Middle frontal gyrus (tissue), 1 donor: Measurements from ENCODE around the gene SMPD3.
A peak's percentile ranks its signal among the peaks of the same experiment; 100 is the strongest.

ENCODE experiments used
- DNase-seq: peaks from one replicate; pipeline ENCODE4 v3.0.0-alpha.2; 2015; ENCODE audit warnings: low spot score; ENCODE audit errors: extremely low spot score

Gene SMPD3

DNA sequence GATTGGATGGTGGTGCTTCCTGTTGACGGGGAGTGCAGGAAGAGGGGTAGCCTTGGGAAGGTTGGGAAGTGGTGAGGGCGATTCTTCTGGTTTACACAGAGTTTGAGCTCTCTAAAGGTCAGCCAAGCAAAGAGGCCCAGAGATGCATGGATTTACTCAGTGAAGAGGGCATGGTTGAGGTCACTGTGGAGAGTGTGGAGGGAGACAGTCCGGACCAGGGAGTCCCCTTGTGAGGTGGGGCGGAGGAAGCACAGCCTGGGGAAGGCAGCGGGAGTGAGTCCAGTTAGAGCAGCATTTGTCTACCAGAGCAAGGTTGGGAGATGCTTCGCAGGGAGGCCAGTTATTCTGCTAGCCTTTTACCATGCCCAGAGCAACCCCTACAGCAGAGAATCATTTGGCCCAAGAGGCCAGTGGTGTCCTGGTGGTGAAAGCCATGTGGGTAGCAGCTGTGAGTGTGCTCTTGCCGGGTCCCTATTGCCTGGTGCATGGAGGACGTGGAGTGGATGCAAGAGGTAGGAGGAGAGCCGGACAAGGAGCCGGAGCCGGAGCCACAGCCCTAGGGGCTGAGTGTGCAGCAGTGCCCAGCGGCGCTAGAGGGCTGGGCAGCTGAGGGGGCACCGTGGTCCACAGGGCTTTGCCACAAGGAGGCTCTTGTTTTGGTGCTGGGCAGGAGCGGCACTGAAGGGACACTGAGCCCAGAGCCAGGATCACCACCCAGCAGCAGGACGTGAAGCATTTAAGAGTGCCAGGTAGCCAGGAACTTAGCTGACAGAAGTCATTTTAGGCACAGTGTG is 109.8 kb downstream of the SMPD3 start:
- DNase-seq, result no peak

DNA sequence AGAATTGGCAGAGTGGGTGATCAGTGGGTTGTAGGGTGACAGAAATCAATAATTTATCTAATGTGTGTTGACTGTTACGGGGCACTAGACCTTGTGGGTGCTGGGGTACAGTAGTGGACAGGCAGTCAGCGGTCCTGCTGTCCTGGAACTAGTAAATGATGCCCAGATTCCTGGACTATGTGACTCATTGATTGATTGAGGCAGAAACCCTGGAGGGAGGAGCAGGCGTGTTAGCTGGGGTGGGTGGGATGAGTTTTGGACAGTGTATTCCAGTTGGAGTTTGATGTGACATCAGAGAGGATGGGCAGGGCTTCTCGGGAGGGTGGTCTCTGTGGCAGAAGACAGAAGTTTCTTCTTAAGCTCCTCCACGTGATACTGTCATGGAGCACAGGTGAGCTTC is 113.1 kb downstream of the SMPD3 start:
- no peak for DNase-seq

DNA sequence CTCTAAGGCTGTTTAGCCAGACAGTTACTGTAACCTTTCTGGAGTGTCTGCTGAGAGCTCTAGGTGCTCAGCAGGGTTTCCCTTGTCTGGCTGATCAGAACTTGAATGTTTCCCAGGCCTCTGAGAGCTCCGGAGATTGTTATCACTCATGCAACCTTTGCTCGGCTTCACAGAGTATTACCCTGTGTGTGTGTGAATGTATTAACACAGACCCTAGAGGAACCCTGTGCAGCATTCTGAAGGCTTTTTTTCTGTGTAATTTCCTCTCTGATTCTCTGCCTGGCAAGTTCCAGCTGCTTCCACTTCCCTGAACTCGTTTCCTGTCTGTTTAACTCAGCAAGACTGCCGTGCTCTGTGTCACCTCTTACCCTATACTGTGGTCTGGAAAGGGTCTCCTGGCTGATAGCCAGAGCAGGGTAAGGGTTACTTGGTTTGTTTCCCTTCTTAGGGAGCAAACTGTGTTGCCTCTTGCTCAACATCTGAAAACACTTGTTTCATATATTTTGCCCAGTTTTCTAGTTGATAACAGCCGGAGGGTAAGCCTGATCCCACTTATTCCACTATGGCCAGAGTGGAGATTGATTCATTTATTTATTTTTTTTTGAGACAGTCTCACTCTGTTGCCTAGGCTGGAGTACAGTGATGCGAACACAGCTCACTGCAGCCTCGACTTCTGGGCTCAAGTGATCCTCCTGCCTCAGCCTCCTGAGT is 115.7 kb downstream of the SMPD3 start:
- DNase-seq, result no peak

DNA sequence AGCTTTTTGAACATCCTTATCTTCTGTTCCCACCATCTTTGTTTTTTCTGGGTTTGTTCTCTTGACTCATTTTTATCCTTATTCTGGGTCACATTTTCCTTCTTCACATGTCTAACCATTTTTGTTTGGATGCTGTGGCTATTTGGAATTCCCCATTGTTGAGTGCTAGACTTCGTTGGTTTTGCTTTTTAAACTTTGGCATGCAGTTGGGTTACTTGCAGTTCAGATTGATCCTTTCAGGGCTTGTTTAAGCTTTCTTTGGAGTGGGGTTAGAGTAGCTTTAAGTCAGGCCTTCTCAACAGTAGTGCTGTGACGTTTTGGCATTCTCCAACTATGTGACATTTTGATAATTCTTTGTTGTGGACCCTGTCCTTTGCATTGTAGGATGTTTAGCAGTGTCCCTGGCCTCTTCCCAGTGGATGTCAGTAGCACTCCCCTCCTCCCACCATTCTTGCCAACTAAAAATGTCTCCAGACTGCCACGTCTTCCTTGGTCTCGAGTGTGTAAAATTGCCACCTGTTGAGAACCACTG is 116.4 kb downstream of the SMPD3 start:
- DNase-seq, result no peak

DNA sequence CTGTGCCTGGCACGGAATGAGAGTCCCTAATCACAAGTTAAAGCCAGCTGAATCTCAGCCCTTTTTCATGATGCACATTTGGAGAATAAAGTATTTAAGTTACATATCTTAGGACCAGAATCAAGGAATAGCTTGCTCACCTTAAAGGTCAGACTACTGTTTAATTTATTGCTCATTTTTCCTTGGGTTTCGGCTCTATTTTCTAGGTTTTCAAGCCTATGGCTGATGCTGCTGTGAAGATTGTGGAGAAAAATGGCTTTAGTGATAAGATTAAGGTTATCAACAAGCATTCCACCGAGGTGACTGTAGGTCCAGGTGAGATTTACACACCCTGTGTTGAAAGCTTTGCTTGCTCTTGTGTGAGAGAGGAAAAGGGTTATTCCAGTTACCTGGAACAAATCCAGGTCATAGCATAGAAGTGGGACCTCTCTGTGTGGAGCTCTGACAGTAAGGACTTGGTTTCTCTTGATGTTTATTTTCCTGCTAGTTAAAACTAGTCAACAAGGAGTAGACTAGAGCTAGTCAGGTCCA is 119.4 kb downstream of the SMPD3 start:
- DNase-seq, result no peak

DNA sequence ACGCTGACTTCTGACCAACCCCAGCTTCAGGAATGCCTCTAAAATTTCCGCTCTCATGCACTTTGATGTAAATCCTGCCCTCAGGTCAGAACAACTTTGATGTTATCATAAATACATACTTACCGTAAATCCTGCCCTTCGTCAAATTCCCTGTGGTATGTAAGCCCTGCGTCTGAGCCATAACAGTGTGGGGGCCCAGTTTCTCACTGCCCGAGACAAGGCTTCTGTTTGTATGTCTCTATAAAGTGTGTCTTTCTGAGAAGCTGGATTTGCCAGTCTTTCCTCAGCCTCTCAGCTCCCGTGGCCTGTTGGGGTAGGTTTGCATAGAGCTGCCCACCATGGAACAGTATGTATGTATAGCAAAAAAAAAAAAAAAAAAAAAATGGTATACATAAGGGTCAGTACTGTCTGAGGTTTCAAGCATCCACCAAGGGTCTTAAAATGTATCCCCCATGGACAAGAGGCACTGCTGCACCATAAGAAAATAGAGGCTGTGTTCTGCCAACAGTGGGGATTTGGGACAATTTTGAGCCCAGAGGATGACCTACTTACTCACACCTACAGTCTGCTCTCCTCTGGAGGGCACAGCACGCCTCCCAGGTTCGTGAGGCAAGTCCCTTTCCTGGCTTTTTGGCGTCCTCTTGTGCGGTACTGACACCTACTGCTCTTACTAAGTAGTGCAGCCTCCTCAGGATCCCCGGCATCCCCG is 120.0 kb downstream of the SMPD3 start:
- peak; percentile 52 for DNase-seq

DNA sequence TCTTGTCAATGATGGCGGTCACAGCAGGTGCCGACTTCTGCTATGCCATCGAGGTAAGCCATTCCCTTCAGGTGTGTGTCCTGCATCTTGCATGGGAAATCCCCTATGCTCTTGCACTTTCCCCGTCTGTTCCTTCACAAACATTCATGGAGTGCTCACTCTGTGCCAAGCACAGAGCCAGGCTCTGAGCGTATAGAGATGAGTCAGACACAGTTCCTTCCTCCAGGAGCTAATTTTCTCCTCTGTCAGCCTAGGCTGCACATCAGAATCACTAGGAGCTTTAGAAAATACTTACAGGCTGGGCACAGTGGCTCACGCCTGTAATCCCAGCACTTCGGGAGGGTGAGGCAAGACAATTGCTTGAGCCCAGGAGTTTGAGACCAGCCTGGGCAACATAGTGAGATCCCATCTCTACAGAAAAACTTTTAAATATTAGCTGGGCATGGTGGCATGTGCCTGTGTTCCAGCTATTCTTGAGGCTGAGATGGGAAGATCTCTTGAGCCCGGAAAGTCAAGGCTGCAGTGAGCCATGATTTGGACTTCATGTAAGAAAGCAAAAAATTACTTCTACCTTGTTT is 123.4 kb downstream of the SMPD3 start:
- DNase-seq, result no peak

DNA sequence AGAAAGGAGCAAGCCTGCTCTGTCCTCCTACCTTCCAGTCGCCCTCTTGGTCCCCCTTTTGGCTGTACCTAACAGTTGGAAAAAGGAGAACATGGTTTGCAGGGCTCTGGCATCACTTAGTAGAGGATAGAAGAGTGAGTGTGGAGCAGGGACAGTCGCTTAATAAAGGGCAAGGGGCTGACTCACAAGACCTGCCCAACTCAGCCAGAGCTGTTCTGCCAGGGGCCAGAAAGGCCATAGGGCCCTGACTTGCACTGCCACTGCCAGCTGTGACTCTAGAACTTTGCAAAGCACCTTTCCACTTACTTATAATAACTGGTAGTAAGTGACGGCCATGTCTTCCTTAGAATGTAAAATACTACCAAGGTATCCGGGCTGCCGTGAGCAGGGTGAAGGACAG is 124.0 kb downstream of the SMPD3 start:
- no peak for DNase-seq

DNA sequence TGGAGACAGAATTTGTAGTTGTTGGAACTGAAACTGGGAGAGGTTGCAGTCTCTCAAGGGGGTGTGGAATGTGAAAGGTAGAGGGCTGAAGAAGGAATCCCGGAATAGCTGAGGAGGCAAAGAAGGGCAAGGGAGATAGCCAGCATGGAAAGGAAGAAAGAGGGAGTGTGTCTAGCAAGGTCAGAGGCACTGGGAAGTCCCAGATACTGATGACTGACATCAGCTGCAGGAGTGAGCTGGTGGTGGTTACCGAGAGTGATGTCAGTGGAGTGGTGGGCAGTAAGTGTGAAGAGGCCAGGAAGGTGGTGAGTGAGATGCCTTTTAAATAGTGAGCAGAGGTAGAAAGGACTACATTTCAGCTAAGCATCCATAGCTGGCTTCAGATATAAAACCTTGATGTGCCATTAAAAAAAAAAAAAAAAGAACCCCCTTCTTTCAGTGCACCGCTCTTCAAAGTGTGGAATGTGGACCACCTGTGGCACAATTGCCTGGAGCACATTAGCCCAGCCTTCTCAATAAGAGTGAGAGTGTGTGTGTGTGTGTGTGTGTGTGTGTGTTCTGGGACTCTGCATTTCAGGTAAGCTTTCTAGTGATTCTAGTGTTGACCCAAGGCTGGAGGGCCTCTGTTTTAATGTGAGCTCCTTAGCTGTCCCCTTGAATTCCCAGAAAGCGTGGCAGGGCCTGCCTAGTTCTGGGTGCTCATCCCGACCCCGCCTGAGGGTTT is 129.0 kb downstream of the SMPD3 start:
- DNase-seq, result no peak

DNA sequence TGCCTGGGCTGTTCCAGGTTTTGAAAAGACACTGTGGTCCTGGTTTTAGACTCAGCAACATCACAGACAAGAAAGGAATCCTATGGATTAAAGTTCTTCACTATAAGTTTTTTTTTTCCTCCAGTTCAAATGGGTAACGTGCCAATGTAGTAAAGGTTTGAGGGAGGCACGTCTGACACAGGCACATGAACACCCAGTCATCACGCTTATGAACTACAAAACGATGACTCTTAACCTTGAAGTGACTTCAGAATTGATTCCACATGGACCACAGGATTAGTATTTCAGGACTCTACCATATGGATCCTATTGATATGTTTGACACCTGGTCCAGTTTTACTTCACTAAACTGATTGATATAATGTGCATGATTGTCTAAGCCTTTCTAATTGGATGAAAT is 135.2 kb downstream of the SMPD3 start:
- DNase-seq, result no peak

DNA sequence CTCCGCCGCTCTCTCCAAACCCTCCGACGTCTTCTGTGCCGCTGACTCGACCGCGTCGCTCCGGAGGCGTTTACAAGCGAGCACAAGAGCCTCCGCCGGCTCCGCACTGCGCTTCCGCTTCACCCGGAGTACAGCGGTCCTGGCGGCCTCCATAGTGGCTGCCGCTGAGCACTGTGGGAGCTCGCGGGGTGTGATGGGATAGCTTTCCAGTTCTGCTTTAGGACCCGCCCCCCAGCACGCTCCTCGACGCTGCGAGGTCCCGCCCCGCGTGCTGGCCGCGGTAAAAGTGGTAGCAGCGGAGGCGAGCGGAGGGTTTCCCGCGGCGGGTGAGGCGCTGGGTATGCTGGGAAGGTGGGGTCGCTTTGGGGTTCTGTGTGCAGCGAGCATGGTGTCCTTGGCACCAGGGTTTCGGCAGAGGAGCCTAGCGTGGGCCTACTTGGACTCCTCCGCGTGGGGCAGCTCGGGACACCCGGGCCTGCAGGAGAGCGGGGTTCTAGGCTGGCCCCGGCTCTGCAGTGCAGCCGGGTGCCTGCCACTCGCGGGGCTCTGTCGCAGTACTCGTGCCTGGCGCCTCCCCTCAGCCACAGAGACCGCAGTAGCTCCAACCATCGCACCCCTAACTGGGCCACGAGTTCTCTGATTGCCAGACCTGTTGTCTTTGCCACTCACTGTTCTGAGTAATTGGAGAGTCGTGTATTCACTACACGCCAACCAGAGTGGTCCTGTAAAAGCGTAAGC is 137.4 kb downstream of the SMPD3 start, which contains the start of the genes PRMT7 and SLC7A6OS:
TSS of gene PRMT7 (plus strand) at position 246 of the 738 bp plus-strand sequence. CDS start 4,961 bp downstream, outside the sequence.
TSS of gene SLC7A6OS (minus strand) at position 173 of the 738 bp plus-strand sequence. CDS start at position 153, 20 bp downstream.
- DNase-seq, result peak; percentile 92

DNA sequence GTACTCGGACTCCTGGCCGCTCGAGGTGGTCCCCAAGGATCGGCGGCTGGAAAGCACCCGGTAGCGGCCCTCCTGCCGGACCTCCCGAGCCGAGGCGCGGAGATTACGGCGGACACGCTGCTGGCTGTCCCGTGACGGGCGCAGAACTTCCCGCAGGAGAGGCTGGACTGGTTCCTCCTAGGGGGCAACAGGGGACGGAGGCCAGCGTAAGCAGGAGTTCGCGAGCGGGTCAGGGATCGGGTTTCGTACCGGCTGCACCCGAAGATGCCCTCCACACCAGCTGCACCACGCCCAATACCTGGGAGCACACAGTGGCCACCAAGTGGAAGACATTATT is 137.9 kb downstream of the SMPD3 start:
- no peak for DNase-seq

DNA sequence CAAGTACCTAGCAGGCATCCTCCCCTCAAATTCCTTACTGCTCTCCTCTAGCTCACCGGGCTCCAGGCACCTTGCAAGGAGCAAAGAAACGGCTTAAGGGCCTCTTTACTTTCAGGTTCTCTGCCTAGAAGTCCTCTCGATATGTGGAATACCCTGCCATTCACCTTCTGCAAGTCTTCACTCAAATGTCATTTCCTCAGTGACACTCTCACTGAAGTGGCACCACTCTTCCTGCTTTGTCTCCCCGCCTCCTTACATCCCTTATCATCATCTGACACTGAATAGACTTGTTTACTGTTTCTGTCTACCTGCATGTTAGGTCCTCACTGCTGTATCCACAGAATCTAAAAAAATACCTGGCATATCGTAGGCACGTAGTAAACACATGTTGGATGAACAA is 138.5 kb downstream of the SMPD3 start:
- no peak for DNase-seq
